PFSK-1 (cell line): Measurements from ENCODE around the gene ADAMTS2.

ENCODE experiments used
- FOXP2 ChIP-seq: optimal IDR thresholded peaks from 2 replicates; pipeline ENCODE3; 2011; ENCODE audit warnings: borderline replicate concordance, control low read depth, inconsistent platforms; ENCODE audit not compliant: insufficient read depth; ENCODE audit errors: extremely low read length, extremely low read depth
- POLR2AphosphoS5 ChIP-seq: IDR thresholded peaks from 2 replicates; pipeline ENCODE4 v1.6.1; 2012; ENCODE audit warnings: low read depth, mild to moderate bottlenecking, control low read depth, low read length, moderate library complexity
- REST ChIP-seq, 2 experiments: IDR thresholded peaks; 2 replicates each; pipeline versions ENCODE4 v1.6.1 to v1.8.0; 2011 to 2012; ENCODE audit warnings: low read depth in 2 of 2, low read length in 2 of 2, control low read depth in 1 of 2, inconsistent platforms in 1 of 2, mild to moderate bottlenecking in 1 of 2, moderate library complexity in 1 of 2; ENCODE audit not compliant: insufficient read depth in 1 of 2
- SIN3A ChIP-seq: IDR thresholded peaks from 2 replicates; pipeline ENCODE4 v1.6.1; 2012; ENCODE audit warnings: mild to moderate bottlenecking, low read length, moderate library complexity, borderline replicate concordance; ENCODE audit not compliant: insufficient read depth
- TAF1 ChIP-seq: IDR thresholded peaks from 2 replicates; pipeline ENCODE4 v1.6.1; 2012; ENCODE audit warnings: low read length, control low read depth, borderline replicate concordance; ENCODE audit not compliant: insufficient read depth

The ADAMTS2 gene

GRCh38 chr5:179292202-179292601 is 53.1 kb downstream of the ADAMTS2 start:
- TF ChIP-seq TAF1 (no peak), SIN3A (no peak), FOXP2 (no peak), REST (IDR thresholded peaks at IDR 0.05; ENCODE audit: insufficient read depth in 1 of 2, low read depth in 2 of 2, low read length in 2 of 2) (no peak), POLR2AphosphoS5 (no peak)

GRCh38 chr5:179290681-179291540 is 54.4 kb downstream of the ADAMTS2 start:
- TF ChIP-seq TAF1 (no peak), SIN3A (no peak), FOXP2 (no peak), POLR2AphosphoS5 (no peak), REST (IDR thresholded peaks at IDR 0.05; ENCODE audit: insufficient read depth in 1 of 2, low read depth in 2 of 2, low read length in 2 of 2) (no peak)

GRCh38 chr5:179289756-179290385 is 55.4 kb downstream of the ADAMTS2 start:
- no peak for TF ChIP-seq SIN3A
- TF ChIP-seq FOXP2, result no peak
- TF ChIP-seq POLR2AphosphoS5, result no peak
- no peak for TF ChIP-seq TAF1
- no peak for TF ChIP-seq REST (IDR thresholded peaks at IDR 0.05; ENCODE audit: insufficient read depth in 1 of 2, low read depth in 2 of 2, low read length in 2 of 2)

- no peak for TF ChIP-seq TAF1
- no peak for TF ChIP-seq SIN3A
- no peak for TF ChIP-seq POLR2AphosphoS5
- TF ChIP-seq REST (IDR thresholded peaks at IDR 0.05; ENCODE audit: insufficient read depth in 1 of 2, low read depth in 2 of 2, low read length in 2 of 2), result no peak
- TF ChIP-seq FOXP2, result no peak
Observed at GRCh38 chr5:179288809-179289185, 56.5 kb downstream of the ADAMTS2 start.
